Effector CD4-positive, alpha-beta T cell (primary cell): ENCODE measurements around the gene ATG7.
"Not testable (repeated sequence)": the region's sequence is repeated elsewhere in the genome, so short reads cannot be mapped to it uniquely, and the experiment has no call there.

Source experiments
- DNase-seq: peaks from one replicate; pipeline ENCODE4 v3.0.0-alpha.2; 2020

Gene ATG7

GRCh38 chr3:11392014-11392859, 120.0 kb downstream of the ATG7 start:
- DNase-seq: no peak

GRCh38 chr3:11392860-11393114, 120.6 kb downstream of the ATG7 start:
- no peak for DNase-seq

GRCh38 chr3:11393401-11393800, 121.2 kb downstream of the ATG7 start:
- DNase-seq: no peak

- DNase-seq: no peak
Observed at GRCh38 chr3:11394392-11394791, 122.2 kb downstream of the ATG7 start.

- no peak for DNase-seq
Observed at GRCh38 chr3:11400213-11400612, 128.0 kb downstream of the ATG7 start.

DNA sequence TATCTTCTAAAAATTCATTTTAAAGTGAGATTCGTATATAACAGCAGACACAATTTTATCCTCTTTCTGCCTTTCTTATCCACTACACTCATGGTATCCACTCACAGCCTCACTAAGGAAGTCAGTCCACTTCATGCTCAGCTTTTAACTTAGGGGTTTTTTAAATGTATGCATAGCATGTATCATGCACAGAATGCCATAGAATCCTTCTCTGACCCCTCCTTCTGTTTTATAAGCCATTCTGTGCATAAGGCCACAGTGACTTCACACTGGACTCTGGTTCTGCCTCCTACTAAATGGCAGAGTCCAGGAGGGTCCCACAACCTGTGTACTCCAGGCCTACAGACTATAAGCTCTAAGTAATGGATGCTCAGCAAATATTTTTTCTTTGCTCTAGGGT, 129.2 kb downstream of the ATG7 start:
- DNase-seq: no peak

GRCh38 chr3:11405323-11405722, 133.1 kb downstream of the ATG7 start:
- DNase-seq: no peak

DNA sequence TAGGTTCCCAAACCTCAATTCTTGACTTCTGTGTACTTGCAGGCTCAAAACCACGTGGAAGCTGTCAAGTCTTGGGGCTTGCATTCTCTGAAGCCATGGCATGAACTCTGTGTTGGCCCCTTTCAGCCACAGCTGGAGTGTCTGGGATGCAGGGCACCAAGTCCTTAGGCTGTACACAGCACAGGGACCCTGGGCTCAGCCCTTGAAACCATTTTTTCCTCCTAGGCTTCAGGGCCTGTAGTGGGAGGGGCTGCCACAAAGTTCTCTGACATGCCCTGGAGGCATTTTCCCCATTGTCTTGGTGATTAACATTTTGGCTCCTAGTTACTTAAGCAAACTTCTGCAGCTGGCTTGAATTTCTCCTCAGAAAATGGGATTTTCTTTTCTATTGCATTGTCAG, 135.4 kb downstream of the ATG7 start:
- DNase-seq: no peak

DNA sequence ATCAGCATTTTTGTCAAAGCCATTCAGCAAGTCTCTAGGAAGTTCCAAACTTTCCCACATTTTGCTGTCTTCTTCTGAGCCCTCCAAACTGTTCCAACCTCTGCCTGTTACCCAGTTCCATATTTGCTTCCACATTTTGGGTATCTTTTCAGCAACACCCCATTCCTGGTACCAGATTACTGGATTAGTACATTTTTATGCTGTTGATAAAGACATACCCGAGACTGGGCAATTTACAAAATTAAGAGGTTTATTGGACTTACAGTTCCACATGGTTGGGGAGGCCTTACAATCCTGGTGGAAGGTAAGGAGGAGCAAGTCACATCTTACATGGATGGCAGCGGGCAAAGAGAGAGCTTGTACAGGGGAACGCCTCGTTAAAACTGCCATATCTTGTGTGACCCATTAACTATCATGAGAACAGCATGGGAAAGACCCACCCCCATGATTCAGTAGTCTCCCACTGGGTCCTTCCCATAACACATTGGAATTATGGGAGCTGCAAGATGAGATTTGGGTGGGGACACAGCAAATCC, 136.2 kb downstream of the ATG7 start:
- not testable (repeated sequence) for DNase-seq

DNA sequence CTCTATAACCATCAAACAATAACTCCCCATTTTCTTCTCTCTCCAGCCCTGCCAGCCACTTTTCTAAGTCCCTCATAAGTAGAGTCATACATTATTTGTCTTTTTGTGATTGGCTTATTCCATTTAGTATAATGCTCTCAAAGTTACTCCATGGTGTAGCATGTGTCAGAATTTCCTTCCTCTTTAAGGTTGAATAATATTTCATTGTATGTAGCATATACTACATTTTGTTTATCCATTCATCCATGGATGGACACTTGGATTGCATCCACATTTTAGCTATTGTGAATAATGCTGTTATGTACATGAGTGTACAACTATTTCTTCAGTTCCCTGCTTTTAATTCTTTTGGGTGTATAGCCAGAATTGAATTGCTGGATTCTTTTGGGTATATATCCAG, 138.4 kb downstream of the ATG7 start:
- no peak for DNase-seq

DNA sequence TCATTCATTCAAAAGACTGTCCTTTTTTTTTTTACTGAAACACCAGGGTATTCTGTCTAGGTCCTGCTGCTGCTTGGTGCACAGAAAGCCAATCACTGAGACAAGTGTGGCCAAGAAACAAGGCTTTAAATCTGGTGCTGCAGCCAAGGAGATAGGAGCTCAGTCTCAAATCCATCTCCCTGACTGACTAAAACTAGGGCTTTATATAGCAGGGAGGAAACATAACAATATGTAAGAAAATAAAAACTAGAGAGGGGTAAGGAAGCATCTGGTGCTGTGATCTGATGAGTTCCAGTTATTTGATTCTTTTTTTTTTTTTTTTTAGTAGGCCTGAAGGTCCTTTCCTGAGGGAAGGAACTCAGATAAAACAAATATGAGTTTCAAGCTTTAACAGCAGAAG, 139.8 kb downstream of the ATG7 start:
- no peak for DNase-seq

DNA sequence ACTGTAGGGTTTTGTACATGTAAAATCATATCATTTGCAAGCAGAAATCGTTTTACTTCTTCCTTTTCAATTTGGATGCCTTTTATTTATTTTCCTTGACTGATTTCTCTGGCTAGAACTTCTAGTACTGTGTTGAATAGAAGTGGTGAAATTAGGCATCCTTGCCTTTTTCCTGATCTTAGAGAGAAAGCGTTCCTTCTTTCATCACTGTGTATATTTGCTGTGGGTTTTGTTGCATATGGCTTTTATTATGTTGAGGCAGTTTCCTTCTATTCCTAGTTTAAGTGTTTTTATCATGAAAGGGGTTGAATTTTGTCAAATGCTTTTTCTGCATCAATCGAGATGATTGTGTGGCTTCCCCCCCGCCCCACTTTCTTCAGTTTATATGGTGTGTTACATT, 140.9 kb downstream of the ATG7 start:
- DNase-seq: no peak

GRCh38 chr3:11415099-11415498, 142.9 kb downstream of the ATG7 start:
- no peak for DNase-seq

- DNase-seq: no peak
Observed at GRCh38 chr3:11420066-11420465, 147.9 kb downstream of the ATG7 start.

- no peak for DNase-seq
Observed at GRCh38 chr3:11422291-11422690, 150.1 kb downstream of the ATG7 start.

DNA sequence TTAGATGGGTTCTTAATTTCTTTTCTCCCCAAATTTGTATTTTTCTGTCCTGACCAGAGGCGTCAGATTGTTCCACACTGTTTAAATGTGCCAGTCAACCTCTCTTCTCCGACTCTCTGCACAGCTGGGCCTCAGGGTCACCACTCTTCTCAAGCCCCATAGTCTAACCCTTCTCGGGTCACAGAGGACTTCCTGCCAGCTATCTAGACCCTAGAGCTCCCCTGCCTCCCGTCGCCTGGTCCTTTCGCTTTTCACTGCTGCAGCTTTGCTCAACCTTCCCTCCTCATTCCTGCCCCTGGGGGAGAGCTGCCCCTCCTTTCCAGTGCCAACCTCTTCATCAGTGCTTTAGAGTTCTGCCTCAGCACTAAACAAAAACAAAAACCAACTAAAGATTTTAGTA, 151.7 kb downstream of the ATG7 start:
- no peak for DNase-seq

- DNase-seq: no peak
Observed at GRCh38 chr3:11424277-11424676, 152.1 kb downstream of the ATG7 start.

GRCh38 chr3:11430207-11430606, 158.0 kb downstream of the ATG7 start:
- DNase-seq: no peak

DNA sequence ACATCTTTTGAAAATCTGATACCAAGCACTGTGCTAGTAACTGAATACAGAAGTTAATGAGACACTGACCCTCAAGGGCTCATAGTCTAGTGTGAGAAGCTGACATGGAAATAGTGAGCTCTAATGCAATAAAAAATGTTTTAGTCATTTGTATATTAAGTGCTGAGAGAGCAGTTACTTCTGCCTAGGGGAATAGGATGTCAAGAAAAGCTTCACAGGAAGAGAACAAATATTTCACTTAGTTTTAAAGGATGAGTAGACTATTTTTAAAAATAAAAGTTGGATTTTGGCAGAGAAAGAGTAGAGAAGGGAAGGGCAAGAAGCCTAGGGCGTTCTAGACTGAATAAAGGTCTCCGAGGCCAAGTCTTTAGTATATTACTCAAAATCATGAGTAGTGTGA, 158.4 kb downstream of the ATG7 start:
- DNase-seq: no peak

DNA sequence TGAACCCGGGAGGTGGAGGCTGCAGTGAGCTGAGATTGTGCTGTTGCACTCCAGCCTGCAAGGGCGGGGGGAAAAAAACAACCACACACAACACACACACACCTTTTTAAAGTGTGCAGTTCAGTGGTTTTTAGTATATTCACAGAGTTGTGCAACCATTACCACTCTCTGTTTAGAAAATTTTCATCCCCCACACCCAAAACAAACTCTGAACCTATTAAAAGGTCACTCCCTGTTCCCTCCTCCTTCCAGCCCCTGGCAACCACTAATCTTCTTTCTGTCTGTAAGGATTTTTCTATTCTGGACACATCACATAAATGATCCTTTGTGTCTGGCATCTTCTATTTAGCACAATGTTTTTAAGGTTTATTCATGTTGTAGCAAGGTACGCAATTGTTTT, 159.1 kb downstream of the ATG7 start:
- no peak for DNase-seq

GRCh38 chr3:11434017-11434526, 161.9 kb downstream of the ATG7 start:
- no peak for DNase-seq

GRCh38 chr3:11434563-11435096, 162.4 kb downstream of the ATG7 start:
- DNase-seq: no peak

DNA sequence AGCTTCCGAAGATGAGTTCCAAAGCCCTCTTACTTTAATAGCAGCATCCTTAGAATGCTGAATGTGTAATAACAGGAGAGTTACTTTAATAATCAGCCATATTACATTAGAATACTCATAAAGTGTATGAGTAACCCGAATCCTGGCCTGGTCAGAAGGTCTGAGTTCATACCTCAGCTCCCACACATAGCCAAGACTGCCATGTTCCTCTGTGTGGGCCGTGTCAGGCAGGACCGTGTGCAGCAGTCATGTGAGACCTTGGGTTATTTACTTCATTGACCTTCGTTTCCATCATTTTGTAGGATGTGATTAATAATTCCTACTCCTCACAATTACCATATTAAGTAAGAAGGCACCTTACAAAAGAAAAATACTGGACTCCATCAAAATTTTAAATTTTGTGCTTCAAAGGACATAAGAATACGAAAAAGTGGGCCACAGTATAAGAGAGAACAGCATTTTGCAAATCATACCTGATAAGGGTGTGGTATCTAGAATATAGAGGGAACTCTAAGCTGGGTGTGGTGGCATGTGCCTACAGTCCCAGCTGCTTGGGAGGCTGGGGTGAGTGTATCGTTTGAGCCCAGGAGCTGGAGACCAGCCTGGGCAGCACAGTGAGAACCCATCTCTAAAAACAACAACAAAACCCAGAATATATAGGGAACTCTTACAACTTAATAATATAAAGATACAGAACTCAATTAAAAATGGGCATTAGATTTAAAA, 163.4 kb downstream of the ATG7 start:
- no peak for DNase-seq

GRCh38 chr3:11436775-11437174, 164.6 kb downstream of the ATG7 start:
- DNase-seq: no peak
